Measurements from ENCODE around the gene NIBAN1.
A peak's percentile ranks its signal among the peaks of the same experiment; 100 is the strongest.
"Not testable (repeated sequence)": the region's sequence is repeated elsewhere in the genome, so short reads cannot be mapped to it uniquely, and the experiment has no call there.

Gene NIBAN1, protein sequence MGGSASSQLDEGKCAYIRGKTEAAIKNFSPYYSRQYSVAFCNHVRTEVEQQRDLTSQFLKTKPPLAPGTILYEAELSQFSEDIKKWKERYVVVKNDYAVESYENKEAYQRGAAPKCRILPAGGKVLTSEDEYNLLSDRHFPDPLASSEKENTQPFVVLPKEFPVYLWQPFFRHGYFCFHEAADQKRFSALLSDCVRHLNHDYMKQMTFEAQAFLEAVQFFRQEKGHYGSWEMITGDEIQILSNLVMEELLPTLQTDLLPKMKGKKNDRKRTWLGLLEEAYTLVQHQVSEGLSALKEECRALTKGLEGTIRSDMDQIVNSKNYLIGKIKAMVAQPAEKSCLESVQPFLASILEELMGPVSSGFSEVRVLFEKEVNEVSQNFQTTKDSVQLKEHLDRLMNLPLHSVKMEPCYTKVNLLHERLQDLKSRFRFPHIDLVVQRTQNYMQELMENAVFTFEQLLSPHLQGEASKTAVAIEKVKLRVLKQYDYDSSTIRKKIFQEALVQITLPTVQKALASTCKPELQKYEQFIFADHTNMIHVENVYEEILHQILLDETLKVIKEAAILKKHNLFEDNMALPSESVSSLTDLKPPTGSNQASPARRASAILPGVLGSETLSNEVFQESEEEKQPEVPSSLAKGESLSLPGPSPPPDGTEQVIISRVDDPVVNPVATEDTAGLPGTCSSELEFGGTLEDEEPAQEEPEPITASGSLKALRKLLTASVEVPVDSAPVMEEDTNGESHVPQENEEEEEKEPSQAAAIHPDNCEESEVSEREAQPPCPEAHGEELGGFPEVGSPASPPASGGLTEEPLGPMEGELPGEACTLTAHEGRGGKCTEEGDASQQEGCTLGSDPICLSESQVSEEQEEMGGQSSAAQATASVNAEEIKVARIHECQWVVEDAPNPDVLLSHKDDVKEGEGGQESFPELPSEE

DNA sequence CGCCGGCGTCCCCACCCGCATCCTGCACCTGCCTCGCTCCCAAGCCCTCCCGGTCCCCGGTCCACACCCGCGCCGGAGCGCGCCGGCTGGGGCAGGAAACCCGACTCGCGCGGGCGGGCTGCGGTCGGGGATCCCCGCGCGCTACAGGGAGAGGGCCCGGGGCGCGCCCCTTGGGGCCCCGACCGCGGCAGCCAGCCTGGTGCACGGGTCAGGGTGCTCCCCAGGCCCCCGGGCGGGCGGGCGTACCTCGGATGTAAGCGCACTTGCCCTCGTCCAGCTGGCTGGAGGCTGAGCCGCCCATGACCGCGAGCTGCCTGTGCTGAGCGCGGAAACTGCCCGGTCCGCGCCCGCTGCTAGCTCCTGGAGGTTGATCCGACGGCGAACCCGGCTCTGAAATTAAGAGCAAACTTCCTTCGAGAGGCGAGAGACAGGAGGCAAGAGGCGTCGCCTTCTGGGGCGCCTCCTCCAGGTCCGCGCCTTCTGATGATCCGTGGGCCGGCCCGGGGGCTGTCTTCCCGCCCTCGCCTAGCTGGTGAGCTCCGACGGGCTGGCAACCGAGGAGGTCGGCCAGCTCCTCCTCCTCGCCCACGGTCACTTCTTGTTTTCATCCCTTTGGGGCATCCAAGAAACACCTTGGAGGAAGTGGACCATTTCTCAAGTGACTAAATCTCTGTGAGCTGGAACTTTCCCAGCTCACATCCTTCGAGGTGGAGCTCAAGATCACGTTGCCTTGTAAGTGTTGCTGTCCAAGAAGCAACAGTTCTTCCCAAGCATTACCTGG lies at the start of gene NIBAN1:
Gene NIBAN1 (minus strand): TSS at position 453 of the 781 bp plus-strand sequence. CDS start 152 bp downstream, at position 301.
- DNase-seq, result peak in 1 of 2 experiments; percentile 96

DNA sequence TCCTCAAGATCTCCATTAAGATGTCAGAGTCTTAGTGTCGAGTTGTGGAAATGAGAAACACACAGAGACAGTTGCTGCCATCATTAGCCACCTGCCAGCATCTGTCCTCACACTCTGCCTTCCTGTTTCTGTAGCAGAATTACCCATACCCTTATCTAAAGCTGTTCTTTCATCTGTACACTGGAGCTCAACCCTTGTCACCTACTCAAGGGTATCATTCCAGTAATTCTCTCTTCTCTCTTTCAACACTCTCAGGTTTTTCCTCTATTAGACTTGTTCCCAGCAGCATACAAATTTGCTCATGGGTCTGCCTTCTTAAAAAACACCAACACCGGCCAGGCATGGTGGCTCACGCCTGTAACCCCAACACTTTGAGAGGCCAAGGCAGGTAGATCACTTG lies 43.7 kb upstream of the NIBAN1 start:
- DNase-seq, result no peak

DNA sequence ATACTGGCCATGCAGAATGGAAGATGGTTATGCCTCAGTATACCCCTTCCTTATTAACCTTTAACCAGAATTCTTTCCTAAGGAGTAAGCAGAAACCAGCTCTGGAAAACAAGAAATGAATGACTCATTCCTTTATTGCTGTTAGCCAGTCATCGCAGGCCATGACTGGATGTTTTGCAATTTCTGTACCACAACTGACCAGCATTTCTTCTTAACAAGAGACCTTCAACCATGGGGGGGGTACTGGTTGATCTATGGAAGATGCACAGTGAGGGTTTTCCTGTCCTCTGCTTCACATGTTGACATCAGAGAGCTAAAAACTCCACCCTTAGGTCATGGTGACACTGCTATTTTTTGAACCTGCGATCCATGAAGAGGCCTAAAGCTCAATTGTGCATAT lies 43.0 kb upstream of the NIBAN1 start:
- no peak for DNase-seq

DNA sequence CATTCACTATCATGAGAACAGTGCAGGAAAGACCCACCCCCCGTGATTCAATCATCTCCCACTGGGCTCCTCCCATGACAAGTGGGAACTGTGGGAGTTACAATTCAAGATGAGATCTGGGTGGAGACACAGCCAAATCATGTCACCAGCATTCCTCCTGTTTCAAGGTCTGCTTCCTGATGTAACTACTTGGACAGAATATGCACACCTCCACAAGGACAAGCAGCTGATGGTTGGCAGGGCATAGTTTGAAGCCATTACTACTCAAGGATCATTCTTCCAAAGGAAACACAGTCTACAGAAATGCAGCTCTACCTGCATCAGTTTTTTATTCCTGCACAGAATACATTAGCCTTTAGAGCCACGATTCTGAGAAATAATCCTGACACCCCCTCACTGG lies 42.6 kb upstream of the NIBAN1 start:
- no peak for DNase-seq

DNA sequence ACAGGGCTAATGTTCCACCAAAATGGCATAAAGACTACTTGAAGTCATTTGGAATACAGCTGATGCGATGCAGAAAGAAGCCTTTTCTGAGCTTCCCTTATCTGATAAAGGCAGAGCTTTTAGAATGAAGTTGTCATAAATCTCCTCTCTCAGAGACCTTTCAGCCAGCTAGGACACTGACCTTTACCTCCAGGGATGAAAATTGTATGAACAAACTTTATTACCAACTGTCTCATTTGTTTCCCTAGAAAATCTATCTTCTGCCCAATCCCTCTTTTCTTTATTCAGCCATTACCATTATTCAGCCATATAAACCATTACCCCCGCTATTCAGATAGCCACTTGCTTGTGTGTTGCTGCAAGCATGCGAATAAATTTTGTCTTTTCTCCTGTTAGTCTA lies 41.3 kb upstream of the NIBAN1 start:
- no peak for DNase-seq

DNA sequence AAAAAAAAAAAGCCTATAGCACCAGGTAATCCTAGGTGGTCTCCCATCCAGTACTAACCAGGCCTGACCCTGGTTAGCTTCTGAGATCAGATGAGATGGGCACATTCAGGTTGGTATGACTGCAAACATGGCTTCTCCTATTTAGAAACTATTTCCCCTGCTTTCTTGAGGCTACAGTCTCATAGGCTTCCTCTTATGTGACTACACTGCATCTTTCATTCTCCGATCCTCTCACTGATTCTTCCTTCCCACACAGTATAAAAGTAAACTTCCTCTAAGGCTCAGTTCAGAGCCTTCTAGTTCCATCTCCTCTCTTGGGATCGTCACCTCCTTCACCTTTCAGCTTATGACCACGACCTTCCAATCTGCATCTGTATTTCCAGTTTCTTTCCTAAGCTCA lies 40.6 kb upstream of the NIBAN1 start:
- DNase-seq, result no peak

DNA sequence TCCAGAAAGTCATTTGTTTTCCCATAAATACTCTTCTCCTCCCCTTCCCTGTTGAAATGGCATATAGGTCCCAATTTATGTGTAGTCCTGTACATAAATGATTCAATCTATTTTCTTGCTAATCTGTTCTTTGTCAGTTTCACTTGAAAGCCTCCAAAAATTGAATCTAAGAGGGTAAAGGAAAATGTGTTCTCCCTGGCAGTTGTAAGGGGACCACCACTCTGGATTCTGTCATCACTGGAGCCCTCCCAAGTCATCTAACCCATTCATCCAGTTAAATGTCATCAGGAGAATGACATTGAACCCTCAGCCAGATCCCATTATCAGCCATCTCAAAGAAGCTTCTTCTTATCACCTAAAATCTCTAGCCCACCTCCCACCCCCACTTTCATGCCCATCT lies 36.1 kb upstream of the NIBAN1 start:
- no peak for DNase-seq

DNA sequence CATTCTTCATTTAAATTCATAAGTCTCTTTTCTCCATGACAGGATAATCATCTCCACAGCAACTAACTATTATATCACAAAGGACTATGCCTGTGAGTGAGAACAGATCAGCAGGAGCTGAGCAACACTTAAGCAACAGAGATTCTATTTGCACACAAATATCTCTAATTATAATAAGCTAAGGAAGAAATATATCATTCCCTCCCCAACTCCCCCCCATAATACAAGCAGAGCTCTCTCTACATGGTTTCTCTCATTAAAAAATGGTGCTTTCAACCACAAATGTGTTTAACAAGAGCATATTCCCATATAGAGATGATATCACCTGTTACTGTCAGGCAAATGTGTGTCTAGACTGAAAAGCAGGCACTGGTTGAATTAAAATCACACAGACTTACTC lies 34.5 kb upstream of the NIBAN1 start:
- DNase-seq, result no peak

DNA sequence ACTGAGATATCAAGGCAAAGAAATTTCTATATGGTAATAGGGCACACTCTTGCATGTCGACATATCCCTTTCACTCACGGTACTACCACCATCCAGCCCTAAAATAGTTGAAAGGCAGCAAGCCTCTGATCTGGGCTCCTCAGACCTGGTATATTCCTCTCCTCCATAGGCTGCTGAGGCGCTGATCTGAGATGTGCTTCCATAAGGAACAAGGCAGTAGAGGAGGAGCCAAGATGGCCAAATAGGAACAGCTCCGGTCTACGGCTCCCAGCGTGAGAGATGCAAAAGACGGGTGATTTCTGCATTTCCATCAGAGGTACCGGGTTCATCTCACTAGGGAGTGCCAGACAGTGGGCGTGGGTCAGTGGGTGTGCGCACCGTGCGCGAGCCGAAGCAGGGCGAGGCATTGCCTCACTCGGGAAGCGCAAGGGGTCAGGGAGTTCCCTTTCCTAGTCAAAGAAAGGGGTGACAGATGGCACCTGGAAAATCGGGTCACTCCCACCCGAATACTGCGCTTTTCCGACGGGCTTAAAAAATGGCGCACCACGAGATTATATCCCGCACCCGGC lies 27.1 kb upstream of the NIBAN1 start:
- peak in 1 of 2 experiments; percentile 28 for DNase-seq

DNA sequence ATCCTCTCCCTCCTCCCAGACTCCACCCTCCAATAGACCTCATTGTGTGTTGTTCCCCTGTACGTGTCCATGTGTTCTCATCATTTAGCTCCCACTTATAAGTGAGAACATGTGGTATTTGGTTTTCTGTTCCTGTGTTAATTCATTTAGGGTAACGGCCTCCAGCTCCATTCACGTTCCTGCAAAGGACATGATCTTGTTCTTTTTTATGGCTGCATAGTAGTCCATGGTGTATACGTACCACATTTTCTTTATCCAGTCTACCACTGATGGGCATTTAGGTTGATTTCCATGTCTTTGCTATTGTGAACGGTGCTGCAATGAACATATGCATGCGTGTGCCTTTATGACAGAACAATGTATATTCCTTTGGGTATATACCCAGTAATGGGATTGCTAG lies 25.7 kb upstream of the NIBAN1 start:
- not testable (repeated sequence) for DNase-seq

DNA sequence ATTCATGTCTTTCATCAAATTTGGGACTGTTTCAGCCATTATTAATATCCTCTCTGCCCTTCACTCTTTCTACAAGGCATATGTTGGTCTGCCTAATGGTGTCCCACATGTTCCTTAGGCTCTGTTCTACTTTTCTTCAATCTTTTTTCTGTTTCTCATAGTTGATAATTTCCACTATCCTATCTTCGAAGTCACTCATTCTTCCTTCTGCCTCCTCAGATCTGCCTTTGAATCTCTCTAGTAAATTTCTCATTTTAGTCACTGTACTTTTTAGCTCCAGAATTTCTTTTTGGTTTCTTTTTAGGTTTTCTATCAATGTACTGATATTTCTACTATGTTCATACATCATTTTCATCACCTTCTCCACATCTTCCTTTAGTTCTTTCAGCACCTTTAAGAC lies 20.0 kb upstream of the NIBAN1 start:
- no peak for DNase-seq

DNA sequence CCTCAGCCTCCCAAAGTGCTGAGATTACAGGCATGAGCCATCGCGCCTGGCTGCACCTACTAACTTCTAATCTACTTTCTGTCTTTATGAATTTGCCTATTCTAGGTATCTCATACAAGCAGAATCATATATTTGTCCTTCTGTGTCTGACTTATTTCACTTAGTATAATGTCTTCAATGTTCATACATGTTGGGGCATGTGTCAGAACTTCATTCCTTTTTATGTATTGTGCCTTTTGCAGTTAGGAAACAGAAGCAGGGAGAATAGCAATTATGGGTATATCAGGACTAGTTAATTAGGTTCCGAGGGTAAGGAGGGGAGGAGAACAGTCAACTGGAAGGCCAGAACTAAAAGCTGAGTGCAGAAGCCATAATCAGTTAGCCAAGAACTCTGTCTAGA lies 18.0 kb upstream of the NIBAN1 start:
- DNase-seq, result no peak

DNA sequence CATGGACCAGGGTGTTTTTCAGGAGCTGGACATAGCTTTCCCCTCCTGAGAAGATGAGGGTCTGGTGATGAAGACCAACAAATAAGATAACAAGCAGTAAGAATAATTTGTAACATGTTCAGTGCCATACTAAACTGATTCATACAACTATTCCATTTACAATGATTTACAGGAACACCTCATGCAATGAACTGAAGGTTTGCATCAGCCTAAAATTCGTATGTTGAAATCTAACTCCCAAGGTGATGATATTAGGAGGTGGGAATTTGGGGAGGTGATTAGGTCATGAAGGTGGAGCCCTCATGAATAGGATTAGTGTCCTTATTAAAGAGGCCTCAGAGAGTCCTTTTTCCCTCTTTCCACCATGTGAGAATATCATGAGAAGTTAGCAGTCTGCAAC lies 15.9 kb upstream of the NIBAN1 start:
- DNase-seq, result no peak

DNA sequence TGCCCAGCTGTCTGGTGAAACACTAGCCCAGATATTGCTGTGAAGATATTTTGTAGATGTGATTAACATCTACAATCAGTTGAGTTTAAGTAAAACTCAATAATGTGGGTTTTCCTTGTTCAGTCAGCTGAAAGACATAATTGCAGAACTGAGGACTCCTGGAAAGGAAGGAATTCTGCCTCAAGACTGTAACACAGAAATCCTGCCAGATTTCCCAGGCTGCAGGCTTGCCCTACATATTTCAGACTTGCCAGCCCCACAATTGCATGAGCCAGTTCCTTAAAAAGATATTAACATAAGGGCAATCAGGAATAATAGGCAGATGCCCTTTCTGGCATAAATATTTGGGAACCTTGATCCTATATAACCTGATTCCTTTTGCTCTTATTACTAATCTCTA lies 14.2 kb upstream of the NIBAN1 start:
- DNase-seq, result no peak

DNA sequence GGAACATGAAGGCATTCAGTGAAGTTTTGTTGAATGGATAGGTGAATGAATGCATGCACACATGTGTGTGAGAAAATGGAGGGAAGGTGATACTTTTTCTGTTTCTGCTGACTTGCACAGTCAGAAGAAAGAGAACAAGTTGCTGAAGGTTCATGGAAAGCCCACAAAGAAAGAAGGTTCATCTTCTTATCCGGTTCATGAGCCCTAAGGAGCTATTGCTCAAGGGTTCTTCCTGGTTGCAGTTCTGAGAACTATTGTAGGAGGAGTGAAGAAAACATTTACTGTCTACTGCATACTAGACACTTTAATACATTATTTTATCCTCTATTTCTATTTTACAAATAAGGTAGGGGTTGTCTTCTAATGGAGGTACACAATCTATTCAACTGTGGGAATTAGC lies 13.4 kb upstream of the NIBAN1 start:
- DNase-seq, result no peak

DNA sequence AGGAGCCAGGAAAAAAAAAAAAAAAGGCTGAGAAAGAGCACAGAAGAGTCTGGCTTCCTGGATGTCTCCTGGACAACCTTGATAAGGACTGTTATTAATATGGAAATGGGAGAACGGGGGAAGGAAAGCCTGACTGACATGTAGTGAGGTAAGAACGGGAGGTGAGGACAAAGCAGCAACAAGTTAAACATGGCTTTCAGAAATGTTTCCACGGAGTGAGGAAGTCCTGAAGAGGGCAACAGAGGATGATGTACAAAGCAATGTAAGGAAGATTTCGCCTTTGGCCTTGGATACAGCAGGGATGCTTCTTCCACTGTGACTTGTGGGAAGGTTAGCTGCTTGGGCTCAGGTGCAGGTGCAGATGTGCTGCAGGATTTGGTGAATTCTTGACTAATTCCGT lies 11.9 kb upstream of the NIBAN1 start:
- DNase-seq, result peak; percentile 84 to 92

DNA sequence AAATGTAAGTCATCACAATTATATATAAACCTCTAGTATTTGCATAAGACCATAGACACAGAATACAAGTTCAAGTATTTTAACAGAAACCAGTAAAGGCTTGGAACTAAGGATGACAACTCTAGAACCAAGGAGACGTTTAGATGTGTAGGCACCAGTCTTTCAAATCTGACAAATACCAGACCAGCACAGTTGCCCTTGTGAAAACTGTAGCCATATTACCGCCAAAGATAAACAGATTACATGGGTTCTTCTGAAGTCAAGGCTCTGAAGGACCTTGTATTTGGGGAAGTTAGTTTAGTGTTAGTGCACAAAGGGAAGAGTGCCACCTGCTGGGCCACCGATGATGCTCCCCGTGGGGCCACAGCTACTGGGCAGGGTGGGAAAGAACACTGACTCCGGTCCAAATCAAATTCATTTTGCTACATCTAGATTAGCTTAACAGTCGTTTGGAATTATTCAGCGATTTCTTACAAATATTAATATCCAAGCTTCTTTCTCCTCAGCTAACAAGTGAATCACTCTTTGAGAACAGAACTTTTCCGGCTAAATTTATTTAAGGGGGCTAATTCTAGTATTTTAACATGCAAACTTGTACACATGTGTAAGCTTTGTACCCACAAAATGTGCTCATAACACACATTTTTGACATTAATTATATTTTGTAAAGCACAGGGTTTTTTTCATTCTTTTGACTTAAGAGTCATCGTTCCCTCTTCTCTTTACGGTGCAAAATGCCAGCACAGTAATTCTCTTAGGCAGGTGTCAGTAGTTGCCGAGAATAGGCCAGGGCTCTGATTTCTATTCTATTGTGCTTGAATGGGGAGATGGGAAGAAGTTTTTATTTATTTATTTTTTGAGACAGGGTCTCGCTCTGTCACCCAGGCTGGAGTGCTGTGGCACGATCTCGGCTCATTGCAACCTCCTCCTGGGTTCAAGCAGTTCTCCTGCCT lies 8.0 kb upstream of the NIBAN1 start:
- DNase-seq, result peak; percentile 86 to 95

DNA sequence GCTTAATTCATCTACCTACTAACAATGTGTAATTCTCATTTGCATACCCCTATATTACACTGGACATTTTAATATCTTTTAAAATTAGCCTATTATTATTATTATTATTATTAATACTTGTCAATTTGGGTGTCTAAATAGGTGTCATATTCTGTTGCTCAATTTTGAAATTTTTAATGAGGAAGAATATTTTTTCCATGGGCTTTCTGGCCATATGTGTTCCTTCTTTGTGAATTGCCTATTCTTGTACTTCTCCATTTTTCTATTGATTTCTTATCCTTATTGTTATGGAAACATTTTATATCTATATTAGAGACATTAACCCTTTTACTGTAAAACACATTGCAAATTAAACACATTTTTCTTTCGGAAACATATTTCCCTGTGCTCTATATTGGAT lies 6.4 kb upstream of the NIBAN1 start:
- DNase-seq, result no peak

DNA sequence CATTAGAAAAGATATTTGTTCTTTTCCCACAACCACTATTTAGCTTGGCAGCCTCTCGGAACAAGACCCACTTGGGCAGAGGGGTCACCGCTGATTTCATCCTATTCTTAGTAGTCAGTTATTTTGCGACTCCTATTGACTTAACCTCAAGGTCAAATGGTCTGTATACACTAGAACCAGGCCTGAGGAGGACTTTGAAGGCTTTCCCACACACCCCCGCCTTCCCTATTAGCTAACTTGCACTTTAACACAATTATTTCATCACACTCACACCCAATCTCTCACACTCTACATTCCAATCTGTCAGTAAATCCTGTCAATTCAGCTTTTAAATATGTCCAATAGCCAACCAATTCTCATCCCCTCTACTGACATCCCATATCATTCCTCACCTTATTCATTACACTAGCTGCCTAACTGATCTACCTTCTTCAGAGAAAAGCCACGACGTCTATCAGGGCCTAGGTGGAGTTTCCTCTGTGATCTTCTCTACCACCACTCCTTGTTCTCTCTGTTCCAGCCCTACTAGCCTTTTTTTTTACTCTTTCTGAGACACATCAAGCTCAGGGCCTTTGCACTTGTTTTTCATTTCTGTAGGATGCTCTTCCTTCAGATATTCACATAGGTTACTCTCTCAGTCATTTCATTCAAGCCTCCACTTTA lies 1.0 kb upstream of the NIBAN1 start:
- DNase-seq, result no peak

DNA sequence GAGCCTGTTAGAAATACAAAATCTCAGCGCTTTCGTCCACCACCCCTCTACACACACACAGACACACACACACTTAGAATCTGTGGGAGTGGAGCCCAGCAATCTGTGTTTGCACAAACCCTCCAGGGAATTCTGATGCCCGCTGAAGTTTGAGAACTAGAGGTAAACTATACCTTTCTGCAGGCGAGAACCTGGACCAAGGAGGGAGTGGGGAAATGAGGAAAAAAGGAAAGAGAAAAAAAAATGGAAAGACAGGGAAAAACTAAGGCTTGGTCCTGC lies 468 bp upstream of the NIBAN1 start:
- peak in 1 of 2 experiments; percentile 39 for DNase-seq

Data from NCI-H526 (cell line).